ENCODE measurements around the gene SPRR1A. TPM values are rescaled to one million over a fixed set of nuclear protein-coding genes. Genes with fewer than 3 reads are reported as not detected.

Gene SPRR1A, protein sequence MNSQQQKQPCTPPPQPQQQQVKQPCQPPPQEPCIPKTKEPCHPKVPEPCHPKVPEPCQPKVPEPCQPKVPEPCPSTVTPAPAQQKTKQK
- total RNA-seq, result not detected
- not detected for polyA plus RNA-seq
- long read RNA-seq, donor 1, result 0 reads
- long read RNA-seq, donor 2, result 0 reads

DNA sequence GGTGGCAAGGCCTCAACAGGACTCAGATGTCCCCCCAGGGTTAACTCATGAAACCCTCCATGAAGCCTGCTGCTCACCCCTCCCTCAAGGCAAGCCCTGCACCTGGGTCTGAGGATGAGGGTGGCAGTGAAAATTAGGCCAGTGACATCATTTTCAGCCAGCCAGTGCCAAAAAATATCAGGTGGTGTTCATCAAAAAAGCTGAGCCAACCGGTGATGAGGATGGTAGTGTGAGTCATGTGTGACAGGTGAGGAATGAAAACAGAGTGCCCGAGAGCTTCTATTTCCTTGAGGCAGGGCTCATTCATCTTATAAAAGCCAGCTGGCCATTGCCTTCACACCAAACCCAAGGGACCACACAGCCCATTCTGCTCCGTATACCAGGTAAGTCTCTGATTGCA is at the start of gene SPRR1A:
TSS of gene SPRR1A (plus strand) at position 339 of the 400 bp plus-strand sequence. CDS start 1,150 bp downstream, outside the sequence.
- Histone ChIP-seq H3K27me3 (ENCODE audit: control insufficient read depth in 1 of 2, insufficient read depth in 2 of 2, low read length in 1 of 2) (no peaks in the 10 kb centered on the region), H3K9me3 (ENCODE audit: control insufficient read depth, low read length) (peaks cover 3% of the 10 kb centered on the region), H3K36me3 (ENCODE audit: control insufficient read depth in 1 of 2, insufficient read depth in 2 of 2, low read length in 1 of 2) (no peaks in the 10 kb centered on the region), H3K4me3 (ENCODE audit: low read length in 2 of 2) (no peak within 1 kb of the TSS), H3K27ac (ENCODE audit: low read depth in 1 of 2, low read length in 2 of 2) (no peak within 1 kb of the TSS), H3K4me1 (ENCODE audit: control insufficient read depth in 1 of 2, insufficient read depth in 2 of 2, low read length in 2 of 2) (no peaks in the 10 kb centered on the region)
- DNase-seq (no peak), ATAC-seq (ENCODE audit: low FRiP score) (no peak)
- WGBS, 2 donors, result 49 to 57% methylated on average over 3 of the region's 3 CpGs
- intact Hi-C loops (cut with DNase I), result no loop called here

DNA sequence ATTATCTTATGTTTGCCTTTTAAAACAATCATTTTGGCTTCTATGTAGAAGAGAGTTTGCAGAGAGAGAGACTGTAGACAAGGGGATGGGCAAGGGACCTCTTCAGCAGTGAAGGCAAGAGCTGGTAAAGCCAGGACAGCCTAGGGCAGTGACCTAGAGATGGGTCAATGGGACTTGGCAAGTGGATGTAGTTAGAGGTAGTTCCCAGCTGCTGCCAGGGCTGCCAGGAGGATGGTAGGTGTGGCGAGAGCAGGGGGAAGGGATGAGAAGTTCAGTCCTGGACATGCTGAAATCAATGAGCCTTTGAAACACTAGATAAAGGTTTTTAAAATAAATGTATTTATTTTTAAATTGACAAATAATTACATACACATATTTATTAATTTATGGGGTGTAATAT is 43.3 kb upstream of the SPRR1A start:
- no peaks in the 10 kb centered on the region for H3K27me3 ChIP-seq (ENCODE audit: control insufficient read depth in 1 of 2, insufficient read depth in 2 of 2, low read length in 1 of 2)
- ATAC-seq (ENCODE audit: low FRiP score) (no peak), DNase-seq (no peak)
- H3K4me1 ChIP-seq (ENCODE audit: control insufficient read depth in 1 of 2, insufficient read depth in 2 of 2, low read length in 2 of 2), result no peaks in the 10 kb centered on the region
- no peak overlapping the region for H3K4me3 ChIP-seq (ENCODE audit: low read length in 2 of 2)
- intact Hi-C loops (cut with DNase I), result no loop called here
- no peak overlapping the region for H3K27ac ChIP-seq (ENCODE audit: low read depth in 1 of 2, low read length in 2 of 2)
- no peaks in the 10 kb centered on the region for H3K9me3 ChIP-seq (ENCODE audit: control insufficient read depth, low read length)
- no peaks in the 10 kb centered on the region for H3K36me3 ChIP-seq (ENCODE audit: control insufficient read depth in 1 of 2, insufficient read depth in 2 of 2, low read length in 1 of 2)
- 82 to 83% methylated on average over 1 of the region's 1 CpG for WGBS, 2 donors

DNA sequence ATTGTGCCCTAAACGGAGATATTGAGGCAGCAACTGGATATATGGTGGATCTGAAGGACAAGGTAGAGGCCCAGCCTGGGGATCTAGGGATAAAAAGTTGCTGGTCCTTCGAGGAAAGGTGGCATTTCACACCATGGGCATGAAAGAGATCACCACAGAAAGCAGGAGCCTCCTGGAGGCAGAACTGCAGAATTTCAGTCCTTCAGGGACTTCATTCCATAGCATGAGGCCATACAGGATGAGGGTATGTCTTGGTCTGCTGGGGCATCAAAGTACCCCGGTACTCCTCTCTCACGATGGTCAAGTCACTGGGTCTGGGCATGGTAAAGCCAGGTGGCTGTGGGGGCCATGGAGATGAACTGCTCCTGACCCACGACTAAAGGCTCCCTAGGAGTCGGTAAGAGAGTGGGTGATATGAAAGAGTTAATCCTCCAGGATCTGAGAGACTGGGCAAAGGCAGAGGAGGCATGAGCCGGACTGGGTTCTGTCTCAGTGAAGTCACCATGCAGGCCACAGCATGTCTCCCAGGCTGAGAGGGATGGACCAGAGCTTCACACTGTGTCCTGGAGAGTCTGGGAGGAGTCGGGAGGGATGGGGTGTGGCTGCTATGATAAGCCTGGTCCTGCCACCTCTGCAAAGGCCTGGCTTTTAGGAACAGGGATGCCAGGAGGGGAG is 42.7 kb upstream of the SPRR1A start:
- WGBS, 2 donors, result 58 to 60% methylated on average over 8 of the region's 8 CpGs
- H3K27me3 ChIP-seq (ENCODE audit: control insufficient read depth in 1 of 2, insufficient read depth in 2 of 2, low read length in 1 of 2), result no peaks in the 10 kb centered on the region
- DNase-seq, result no peak
- intact Hi-C loops (cut with DNase I), result no loop called here
- ATAC-seq (ENCODE audit: low FRiP score), result no peak
- no peaks in the 10 kb centered on the region for H3K36me3 ChIP-seq (ENCODE audit: control insufficient read depth in 1 of 2, insufficient read depth in 2 of 2, low read length in 1 of 2)
- H3K9me3 ChIP-seq (ENCODE audit: control insufficient read depth, low read length), result no peaks in the 10 kb centered on the region
- H3K4me3 ChIP-seq (ENCODE audit: low read length in 2 of 2), result no peak overlapping the region
- no peaks in the 10 kb centered on the region for H3K4me1 ChIP-seq (ENCODE audit: control insufficient read depth in 1 of 2, insufficient read depth in 2 of 2, low read length in 2 of 2)
- no peak overlapping the region for H3K27ac ChIP-seq (ENCODE audit: low read depth in 1 of 2, low read length in 2 of 2)

DNA sequence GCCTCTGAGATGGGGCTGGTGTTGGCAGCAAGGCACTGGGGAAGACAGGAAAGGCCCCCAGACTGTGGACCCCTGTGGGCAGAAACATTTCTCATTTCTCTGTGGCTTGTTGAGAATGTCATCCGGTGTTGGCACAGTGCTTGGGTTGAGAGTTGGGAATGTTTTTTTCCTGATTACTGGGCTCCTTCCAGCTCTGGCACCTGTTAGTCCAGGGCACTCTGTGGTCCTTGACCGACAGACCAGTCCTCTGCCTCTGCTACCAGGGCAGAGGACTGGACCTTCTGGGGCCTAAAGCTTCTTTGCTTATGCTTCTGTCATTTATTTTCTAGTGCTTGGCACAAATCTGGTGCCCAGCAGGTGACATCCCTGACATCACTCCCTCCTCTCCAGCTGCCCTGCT is 41.7 kb upstream of the SPRR1A start:
- Histone ChIP-seq H3K9me3 (ENCODE audit: control insufficient read depth, low read length) (no peaks in the 10 kb centered on the region), H3K27me3 (ENCODE audit: control insufficient read depth in 1 of 2, insufficient read depth in 2 of 2, low read length in 1 of 2) (no peaks in the 10 kb centered on the region), H3K36me3 (ENCODE audit: control insufficient read depth in 1 of 2, insufficient read depth in 2 of 2, low read length in 1 of 2) (no peaks in the 10 kb centered on the region), H3K27ac (ENCODE audit: low read depth in 1 of 2, low read length in 2 of 2) (no peak overlapping the region), H3K4me3 (ENCODE audit: low read length in 2 of 2) (no peak overlapping the region), H3K4me1 (ENCODE audit: control insufficient read depth in 1 of 2, insufficient read depth in 2 of 2, low read length in 2 of 2) (no peaks in the 10 kb centered on the region)
- intact Hi-C loops (cut with DNase I), result no loop called here
- ATAC-seq (ENCODE audit: low FRiP score) (no peak), DNase-seq (no peak)
- WGBS, 2 donors, result 60 to 83% methylated on average over 2 of the region's 2 CpGs

DNA sequence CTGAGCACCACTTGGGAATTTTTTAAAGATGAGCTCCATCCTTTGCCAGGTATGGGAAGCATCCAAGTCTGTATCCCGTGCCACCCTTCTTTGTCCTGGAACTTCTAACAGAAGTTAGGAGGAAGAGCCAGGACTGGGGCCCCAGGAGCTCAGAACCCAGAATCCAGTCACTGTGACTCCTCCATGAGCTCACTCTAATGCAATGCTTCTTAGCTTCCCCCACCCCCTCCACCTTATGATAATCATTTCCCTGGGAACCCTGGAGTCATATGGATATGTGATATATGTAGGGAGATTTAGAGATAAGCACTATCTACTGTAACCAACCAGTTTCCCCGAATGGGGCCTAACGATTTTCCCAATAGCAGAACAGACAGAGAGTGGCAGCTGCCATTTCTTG is 37.6 kb upstream of the SPRR1A start:
- H3K9me3 ChIP-seq (ENCODE audit: control insufficient read depth, low read length), result no peaks in the 10 kb centered on the region
- no peak overlapping the region for H3K4me3 ChIP-seq (ENCODE audit: low read length in 2 of 2)
- WGBS, 2 donors, result 67 to 71% methylated on average over 3 of the region's 3 CpGs
- intact Hi-C loops (cut with DNase I), result no loop called here
- no peaks in the 10 kb centered on the region for H3K4me1 ChIP-seq (ENCODE audit: control insufficient read depth in 1 of 2, insufficient read depth in 2 of 2, low read length in 2 of 2)
- H3K36me3 ChIP-seq (ENCODE audit: control insufficient read depth in 1 of 2, insufficient read depth in 2 of 2, low read length in 1 of 2), result no peaks in the 10 kb centered on the region
- no peaks in the 10 kb centered on the region for H3K27me3 ChIP-seq (ENCODE audit: control insufficient read depth in 1 of 2, insufficient read depth in 2 of 2, low read length in 1 of 2)
- DNase-seq (no peak), ATAC-seq (ENCODE audit: low FRiP score) (no peak)
- no peak overlapping the region for H3K27ac ChIP-seq (ENCODE audit: low read depth in 1 of 2, low read length in 2 of 2)

DNA sequence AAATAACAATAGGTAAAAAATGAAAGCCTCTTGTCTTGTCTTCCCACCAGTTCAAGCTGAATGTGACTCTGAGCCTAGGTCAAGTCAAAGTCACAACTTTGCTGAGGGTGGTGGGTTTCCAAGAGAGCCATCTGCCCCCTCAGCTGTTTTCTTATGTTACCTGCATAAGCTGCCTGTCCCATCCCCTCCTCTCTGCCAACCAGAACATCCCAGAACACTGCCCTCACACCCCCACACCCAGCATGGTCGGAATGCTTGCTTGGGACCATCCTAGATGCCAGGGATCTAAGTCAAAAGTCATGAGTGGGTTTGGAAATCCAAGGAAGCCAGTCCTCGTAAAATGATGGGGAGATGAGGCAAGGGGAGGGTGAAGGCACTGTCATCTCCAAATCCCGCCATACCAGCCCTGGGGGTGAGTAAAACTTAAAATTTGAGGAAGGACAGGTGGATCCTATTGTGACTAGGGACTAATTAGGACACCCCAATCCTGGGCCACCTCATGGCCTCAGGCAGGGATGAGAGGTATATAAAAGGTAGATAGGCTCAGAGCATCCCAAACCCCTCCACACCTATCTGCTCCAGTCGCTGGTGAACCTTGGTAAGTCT is 37.1 kb upstream of the SPRR1A start, which contains the start of gene SPRR5:
TSS of gene SPRR5 (plus strand) at position 556 of the 606 bp plus-strand sequence. CDS start 1,349 bp downstream, outside the sequence.
- Histone ChIP-seq H3K27me3 (ENCODE audit: control insufficient read depth in 1 of 2, insufficient read depth in 2 of 2, low read length in 1 of 2) (no peaks in the 10 kb centered on the region), H3K36me3 (ENCODE audit: control insufficient read depth in 1 of 2, insufficient read depth in 2 of 2, low read length in 1 of 2) (no peaks in the 10 kb centered on the region), H3K4me3 (ENCODE audit: low read length in 2 of 2) (no peak within 1 kb of the TSS), H3K27ac (ENCODE audit: low read depth in 1 of 2, low read length in 2 of 2) (no peak within 1 kb of the TSS), H3K4me1 (ENCODE audit: control insufficient read depth in 1 of 2, insufficient read depth in 2 of 2, low read length in 2 of 2) (no peaks in the 10 kb centered on the region), H3K9me3 (ENCODE audit: control insufficient read depth, low read length) (no peaks in the 10 kb centered on the region)
- 74 to 82% methylated on average over 4 of the region's 4 CpGs for WGBS, 2 donors
- intact Hi-C loops (cut with DNase I), result no loop called here
- no peak for ATAC-seq (ENCODE audit: low FRiP score)
- DNase-seq, result no peak

DNA sequence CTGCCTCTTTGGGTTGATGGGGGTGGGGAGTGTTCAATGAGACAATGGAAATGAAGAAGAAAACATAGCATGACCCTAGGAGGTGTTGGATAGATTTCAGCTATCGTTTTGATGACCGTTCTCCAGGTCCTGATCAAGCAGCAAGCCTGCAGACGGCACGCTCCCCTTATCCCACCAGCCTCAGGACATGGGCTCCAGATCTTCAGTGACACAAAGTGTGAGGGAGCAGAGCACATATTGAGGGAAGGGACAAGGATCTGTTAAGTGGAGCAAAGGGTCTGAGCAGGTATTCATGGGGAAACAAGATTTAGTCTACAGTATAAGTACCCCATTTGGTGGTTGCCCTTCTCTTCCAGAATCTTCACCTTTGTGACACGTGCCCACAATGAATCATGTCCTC is 32.2 kb upstream of the SPRR1A start:
- Histone ChIP-seq H3K36me3 (ENCODE audit: control insufficient read depth in 1 of 2, insufficient read depth in 2 of 2, low read length in 1 of 2) (no peaks in the 10 kb centered on the region), H3K4me1 (ENCODE audit: control insufficient read depth in 1 of 2, insufficient read depth in 2 of 2, low read length in 2 of 2) (no peaks in the 10 kb centered on the region), H3K9me3 (ENCODE audit: control insufficient read depth, low read length) (no peaks in the 10 kb centered on the region), H3K27me3 (ENCODE audit: control insufficient read depth in 1 of 2, insufficient read depth in 2 of 2, low read length in 1 of 2) (no peaks in the 10 kb centered on the region), H3K4me3 (ENCODE audit: low read length in 2 of 2) (no peak overlapping the region), H3K27ac (ENCODE audit: low read depth in 1 of 2, low read length in 2 of 2) (no peak overlapping the region)
- DNase-seq (no peak), ATAC-seq (ENCODE audit: low FRiP score) (no peak)
- intact Hi-C loops (cut with DNase I), result no loop called here
- WGBS, 2 donors, result 76 to 79% methylated on average over 5 of the region's 5 CpGs

DNA sequence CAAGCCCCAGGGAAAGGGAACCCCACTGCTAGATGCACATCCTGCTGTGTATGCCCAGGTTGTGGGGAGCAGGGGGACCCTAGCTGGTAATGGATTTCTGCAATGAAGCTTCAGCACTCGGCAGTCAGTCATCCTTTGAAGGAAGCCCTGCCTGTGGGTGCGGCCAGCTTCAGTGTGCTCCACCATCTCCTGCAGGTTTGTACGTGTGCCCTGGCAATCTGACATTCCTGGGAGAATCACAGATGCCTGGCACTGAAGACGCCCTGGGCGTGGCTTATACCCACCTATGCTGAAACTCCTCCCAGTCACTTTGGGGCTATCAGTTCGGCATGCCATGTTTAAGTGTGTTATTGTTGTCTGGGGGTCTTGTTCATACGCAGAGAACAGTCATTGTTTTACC is 30.1 kb upstream of the SPRR1A start:
- DNase-seq, result no peak
- WGBS, 2 donors, result 73 to 74% methylated on average over 7 of the region's 7 CpGs
- Histone ChIP-seq H3K27me3 (ENCODE audit: control insufficient read depth in 1 of 2, insufficient read depth in 2 of 2, low read length in 1 of 2) (no peaks in the 10 kb centered on the region), H3K9me3 (ENCODE audit: control insufficient read depth, low read length) (peaks cover 2% of the 10 kb centered on the region), H3K36me3 (ENCODE audit: control insufficient read depth in 1 of 2, insufficient read depth in 2 of 2, low read length in 1 of 2) (no peaks in the 10 kb centered on the region), H3K4me1 (ENCODE audit: control insufficient read depth in 1 of 2, insufficient read depth in 2 of 2, low read length in 2 of 2) (no peaks in the 10 kb centered on the region), H3K4me3 (ENCODE audit: low read length in 2 of 2) (no peak overlapping the region), H3K27ac (ENCODE audit: low read depth in 1 of 2, low read length in 2 of 2) (no peak overlapping the region)
- ATAC-seq (ENCODE audit: low FRiP score), result no peak
- intact Hi-C loops (cut with DNase I), result no loop called here

DNA sequence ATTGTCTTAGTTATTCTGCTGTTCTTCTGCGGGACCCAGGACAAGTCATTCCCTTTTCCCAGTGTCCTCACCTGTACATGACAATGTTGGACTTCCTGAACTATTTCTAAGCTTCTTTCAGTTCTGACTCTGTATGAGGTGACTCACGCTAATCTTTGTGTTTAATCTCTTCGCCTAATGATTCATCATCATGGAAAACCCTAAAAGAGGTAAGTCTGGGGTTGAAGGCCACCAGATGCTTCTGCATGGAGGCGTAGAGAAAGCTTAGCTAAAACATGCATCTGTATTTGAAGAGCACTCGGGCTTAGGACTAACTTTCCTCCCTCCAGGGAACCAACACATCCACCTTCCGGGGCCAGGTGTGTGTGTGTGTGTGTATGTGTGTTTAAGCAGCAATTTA is 29.4 kb upstream of the SPRR1A start:
- no peaks in the 10 kb centered on the region for H3K36me3 ChIP-seq (ENCODE audit: control insufficient read depth in 1 of 2, insufficient read depth in 2 of 2, low read length in 1 of 2)
- H3K27ac ChIP-seq (ENCODE audit: low read depth in 1 of 2, low read length in 2 of 2), result no peak overlapping the region
- peaks cover 2% of the 10 kb centered on the region for H3K9me3 ChIP-seq (ENCODE audit: control insufficient read depth, low read length)
- H3K27me3 ChIP-seq (ENCODE audit: control insufficient read depth in 1 of 2, insufficient read depth in 2 of 2, low read length in 1 of 2), result no peaks in the 10 kb centered on the region
- H3K4me3 ChIP-seq (ENCODE audit: low read length in 2 of 2), result no peak overlapping the region
- intact Hi-C loops (cut with DNase I), result no loop called here
- no peaks in the 10 kb centered on the region for H3K4me1 ChIP-seq (ENCODE audit: control insufficient read depth in 1 of 2, insufficient read depth in 2 of 2, low read length in 2 of 2)
- ATAC-seq (ENCODE audit: low FRiP score) (no peak), DNase-seq (no peak)
- WGBS, 2 donors, result 76 to 79% methylated on average over 6 of the region's 6 CpGs
